ENCODE measurements around the gene SLC39A8.
A peak's percentile ranks its signal among the peaks of the same experiment; 100 is the strongest.

SLC39A8 gene

DNA sequence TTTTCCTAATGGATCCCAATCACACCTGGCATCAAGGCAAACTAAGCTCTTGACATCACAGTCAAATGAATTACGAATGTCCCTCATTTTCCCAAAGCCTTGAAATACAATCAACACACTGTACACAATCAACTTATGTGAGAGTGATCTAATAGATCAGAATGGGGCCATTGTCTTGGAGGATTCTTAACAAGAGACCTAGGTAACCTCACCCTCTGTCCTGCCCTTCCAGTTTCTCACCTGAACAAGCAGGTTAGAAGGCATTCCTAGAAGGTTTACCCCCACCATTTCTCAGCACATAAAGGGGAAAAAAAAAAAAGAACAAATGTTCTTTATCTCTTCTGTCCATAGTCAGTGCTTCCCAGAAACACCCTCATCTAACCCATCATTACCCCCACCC, 6.3 kb downstream of the SLC39A8 start:
- no peak for DNase-seq

DNA sequence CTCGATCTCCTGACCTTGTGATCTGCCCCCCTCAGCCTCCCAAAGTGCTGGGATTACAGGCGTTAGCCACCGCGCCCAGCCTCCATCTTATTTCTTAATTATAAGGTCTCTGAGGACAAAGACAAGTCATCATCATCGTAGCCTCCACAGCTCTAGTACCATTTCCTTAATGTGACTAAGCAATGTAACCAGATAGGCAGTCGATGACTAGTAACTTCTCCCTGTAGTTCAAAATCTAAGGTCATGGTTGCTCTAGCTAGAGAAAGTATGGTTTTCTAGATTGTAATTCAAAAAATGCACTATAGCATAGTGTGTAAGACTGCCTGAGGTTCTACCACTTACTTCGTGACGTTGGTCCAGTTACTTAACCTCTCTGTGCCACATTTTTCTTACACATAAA, 6.9 kb downstream of the SLC39A8 start:
- DNase-seq: no peak

DNA sequence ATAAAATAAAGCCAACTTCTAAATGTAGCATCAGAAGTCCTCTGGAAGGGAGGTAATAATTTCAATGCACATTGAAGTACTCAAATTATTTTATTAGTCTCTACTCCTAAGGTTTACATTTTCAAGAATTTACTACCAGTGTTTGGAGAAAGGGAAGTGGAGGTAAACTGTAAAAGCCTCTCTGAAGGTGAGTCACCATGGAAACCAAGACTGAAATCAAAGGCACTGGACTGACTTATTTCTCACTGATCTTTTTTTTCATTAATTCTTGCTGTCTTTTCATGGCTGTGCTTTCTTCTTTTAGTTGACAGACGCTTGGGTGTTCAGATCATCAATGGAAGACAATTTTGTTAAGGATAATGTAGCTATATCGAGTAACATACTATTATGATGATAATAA, 9.7 kb downstream of the SLC39A8 start:
- DNase-seq: no peak

DNA sequence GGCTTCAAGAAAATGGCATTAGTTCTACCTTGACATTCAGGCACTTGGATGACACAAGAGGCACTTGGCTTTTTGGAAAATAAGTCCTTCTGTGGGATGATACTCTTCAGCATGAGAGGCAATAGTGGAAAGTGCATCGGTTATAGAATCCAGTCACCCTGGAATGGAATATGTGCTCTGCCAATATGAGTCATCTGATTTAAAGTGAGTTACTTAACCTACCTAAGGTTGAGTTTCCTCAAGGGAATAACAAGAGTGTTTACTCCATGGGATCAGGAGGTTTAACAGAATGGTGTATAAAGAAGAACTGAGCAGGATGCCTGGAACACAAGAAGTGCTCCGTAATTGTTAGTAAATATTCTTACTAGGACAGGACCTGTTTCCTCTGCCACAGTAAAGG, 10.7 kb downstream of the SLC39A8 start:
- no peak for DNase-seq

DNA sequence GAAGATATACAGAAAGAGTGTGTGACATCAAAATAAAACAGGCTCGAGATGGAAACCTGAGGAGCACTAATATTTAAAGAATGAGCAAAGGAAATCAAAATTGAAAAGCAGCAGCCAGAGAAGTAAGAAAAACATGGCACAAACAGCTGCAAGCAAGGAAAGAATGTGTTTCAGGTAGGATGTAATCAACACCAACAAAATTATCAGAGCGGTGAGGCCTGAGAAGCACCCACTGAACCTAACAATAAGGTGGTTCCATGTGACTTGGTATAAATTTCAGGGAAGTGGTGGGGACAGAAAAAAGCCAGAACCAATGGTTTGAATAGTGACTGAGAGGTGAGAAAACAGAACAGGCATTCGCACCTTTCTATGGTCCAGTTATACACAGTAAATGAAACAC, 11.5 kb downstream of the SLC39A8 start:
- no peak for DNase-seq

DNA sequence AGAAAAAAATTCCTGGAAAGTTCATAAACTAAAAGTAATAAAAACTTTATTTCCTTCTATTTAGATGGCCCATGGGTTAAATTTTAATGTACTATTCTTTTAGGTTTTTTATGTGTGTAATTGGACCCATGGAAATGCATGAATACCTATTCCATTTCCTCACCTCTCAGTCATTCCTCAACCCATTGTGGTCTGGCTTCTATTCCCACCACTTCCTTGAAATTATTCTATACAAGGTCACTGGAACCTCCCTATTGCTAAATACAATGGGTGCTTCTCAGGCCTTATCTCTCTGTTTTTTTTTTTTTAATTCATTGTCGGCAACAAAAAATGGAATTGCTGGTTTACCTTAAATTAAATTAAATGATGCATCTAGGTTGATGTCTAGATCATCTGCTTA, 17.2 kb downstream of the SLC39A8 start:
- DNase-seq: no peak

DNA sequence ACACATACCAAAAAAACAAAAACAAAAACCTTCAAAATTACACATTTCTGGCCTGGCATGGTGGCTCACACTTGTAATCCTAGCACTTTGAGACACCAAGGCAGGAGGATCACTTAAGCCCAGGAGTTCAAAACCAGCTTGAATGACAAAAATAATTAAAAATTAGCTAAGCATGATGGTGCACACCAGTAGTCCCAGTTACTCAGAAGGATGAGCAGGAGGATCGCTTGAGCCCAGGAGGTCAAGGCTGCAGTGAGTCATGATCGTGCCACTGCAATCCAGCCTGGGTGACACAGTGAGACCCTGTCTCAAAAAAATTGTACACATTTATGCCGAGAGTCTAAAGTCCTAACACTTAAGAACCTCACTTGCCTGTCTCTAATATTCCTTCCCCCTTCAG, 18.3 kb downstream of the SLC39A8 start:
- no peak for DNase-seq

DNA sequence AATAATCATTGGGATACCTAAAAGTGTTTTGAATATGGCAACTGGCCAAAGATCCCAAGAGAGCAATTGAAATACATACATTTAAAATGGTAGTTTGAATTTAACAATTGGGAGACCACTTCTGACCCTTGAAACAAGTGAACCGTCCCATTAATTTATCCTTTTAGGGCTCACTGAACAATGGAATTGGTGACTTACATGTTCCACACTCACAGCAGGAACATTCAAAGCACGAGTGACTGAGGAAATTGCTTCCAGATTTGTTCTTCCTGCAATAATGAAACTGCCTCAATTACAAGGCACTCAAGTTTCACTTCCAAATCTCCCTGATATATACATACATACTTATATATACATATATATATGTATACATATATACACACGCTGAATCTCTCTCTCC, 20.6 kb downstream of the SLC39A8 start:
- peak in 1 of 2 donors; percentile 30 for DNase-seq

DNA sequence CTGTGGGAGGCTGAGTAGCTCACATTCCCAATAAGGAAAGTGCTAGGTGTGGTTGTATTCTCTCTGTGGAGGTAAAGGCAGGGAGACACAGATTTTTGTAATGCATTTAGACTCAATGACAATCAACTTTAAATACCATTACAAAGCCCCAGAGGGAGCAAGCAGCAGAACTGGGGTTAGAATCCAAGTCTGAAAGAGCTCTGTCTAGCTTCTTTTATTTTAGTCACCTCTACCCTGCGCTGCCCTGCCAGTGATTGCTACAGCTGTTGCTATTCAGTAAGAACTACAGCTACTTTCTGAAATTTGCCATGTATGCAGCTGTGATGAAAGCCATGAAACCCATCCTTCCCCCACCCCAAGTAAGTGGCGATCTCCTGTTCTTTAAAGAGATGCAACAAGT, 22.5 kb downstream of the SLC39A8 start:
- DNase-seq: no peak

DNA sequence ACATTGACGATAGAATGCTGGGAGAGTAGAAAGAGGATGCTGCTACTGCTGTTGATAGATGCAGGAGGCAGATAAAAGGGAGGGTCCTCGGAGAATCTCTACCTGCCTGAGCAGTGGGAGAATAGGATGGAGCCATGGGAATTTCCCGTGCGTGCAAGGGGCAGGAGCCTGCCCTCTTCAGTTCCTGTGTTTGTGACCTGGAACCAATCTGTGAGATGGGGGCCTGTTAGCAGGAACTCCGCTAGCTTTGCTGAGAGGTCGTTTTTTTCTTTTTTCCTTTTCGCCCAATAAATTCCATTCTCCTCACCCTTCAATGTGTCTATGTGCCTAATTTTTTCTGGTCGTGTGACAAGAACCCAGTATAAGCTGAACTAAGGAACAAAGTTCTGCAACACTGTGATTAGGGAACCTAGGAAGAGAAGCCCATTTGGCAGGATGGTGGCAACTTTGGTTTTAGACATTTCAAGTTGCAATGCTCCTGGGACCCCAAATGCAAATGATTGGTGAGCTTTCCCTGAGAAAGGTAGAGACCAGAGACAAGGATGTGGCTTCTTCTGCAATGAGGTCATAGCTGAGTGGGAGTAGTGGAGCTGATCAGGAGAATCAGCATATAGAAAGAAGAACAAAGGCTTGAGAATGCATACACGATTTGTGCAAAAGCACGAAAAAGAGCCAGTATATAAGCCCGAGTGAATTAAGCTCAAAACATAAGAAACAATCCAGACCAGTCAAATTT, 23.9 kb downstream of the SLC39A8 start:
- DNase-seq: peak; percentile 17 to 48

DNA sequence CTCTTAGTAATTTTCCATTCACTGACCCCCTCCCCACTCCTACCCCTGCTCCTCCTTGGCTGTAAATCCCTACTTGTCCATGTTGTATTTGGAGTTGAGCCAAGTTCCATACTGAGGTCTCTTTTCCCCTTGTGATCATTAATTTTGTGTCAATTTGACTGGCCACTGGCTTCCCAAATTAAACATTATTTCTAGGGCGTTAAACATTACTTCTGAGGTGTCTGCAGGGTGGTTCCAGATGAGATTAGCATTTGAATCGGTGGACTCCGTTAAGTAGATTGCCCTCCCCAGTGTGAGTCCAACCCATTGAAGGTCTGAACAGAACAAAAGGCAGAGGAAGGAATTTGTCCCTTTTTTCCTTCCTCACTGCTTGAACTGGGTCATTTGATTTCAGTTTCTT, 25.7 kb downstream of the SLC39A8 start:
- no peak for DNase-seq

DNA sequence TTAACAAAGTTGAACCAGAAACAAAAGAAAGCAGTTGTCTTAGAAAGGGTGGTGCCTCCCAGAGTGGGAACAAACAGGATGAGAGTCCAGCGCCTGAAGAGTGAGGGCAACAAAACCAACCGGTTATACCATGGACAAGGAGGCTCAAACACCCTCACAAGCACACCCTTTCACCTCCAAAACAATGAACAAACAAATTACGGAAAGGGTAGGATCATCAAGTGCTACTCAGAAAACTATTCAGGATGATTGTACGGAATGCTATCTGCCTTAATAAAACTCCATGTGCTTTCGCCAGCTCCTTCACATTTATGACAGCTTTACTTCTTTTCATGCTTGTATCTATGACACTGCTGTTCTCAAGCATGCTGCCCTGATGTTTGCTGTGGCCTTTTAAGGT, 26.8 kb downstream of the SLC39A8 start:
- DNase-seq: no peak

DNA sequence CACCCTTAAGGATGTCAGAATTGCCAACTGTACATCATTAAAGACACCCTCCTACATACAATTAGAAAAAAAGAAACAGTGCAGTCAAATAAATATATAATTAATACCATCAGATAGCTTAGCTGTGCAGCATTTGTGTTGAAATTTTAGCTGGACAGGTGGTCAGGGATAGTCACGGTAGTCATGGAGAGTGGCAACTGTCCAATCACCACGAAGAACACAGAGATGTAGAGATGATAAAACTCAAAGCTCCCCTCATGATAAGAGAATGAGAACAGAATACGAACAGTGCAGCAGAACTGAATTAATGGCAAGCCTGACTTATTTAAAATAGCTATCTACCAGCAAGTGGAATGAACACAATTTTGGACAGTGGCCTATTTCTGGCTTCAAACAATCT, 27.2 kb downstream of the SLC39A8 start:
- DNase-seq: no peak

DNA sequence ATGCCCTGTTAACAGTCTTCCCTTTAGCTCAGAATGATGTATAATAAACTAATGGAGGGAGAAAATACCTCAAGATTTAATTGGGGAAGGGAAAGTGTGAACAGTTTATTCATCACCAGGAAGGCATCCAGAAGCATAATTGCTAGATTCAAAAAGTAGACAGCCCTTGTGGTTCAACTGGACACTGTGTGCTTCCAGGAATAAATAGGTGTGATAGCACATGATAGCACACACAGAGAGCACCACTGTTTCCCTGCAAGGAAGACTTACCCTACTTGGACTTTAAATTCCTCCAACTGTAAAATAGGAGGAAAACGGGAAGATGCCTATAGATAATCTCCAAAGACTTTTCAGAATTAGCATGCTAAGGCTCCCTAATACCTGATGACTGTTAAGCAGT, 27.8 kb downstream of the SLC39A8 start:
- DNase-seq: no peak

DNA sequence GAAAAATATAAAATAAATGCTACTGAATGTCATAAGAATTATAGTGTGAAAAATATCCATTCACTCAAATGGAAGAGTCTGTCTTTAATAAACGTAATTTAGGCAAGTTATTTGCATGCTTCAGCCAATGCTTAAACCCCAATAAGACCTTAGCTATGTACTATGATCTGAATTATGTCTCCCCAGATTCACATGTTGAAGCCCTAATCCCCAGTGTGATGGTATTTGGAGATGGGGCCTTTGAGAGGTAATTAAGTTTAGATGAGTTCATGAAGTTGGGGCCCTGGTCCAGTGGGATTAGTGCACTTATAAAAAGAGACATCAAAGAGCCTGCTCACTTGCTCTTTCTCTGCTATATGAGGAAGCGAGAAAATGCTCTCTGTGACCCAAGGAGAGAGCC, 28.7 kb downstream of the SLC39A8 start:
- no peak for DNase-seq

DNA sequence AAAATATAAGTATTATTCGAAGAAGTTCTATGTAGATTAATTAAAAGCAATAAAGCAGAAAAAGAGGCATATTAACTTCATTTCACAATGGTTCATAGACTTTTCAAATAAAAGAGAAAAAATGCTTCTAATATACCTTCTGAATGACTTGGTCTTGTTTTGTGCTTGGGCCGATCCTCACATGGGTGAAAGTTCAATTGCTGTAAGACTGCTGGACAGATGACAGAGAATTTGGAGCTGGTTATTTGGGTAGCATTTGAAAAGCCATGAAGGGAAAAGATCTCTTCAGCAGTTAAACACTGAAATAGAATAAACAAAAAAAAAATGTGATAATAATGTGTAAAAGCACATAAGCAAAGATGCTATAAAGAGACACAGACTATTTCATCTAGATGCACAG, 29.8 kb downstream of the SLC39A8 start:
- DNase-seq: no peak

DNA sequence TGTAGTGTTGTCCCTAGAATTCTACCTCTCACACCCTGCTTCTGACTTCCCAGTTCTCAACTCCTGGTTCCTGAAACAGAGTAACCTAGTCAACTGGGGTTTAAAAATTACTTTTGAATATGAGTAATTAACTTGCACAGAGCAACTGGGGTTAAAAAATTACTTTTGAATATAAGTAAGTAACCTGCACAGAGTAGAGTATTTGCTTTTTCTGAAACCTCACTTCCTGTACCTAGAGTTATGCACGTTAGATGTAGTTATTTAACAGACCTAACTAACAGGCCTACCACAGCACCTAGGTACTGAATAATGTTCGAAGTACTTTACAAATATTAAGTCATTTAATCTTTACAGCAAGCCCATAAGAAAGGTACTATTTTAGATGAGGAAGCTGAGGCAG, 32.9 kb downstream of the SLC39A8 start:
- no peak for DNase-seq

DNA sequence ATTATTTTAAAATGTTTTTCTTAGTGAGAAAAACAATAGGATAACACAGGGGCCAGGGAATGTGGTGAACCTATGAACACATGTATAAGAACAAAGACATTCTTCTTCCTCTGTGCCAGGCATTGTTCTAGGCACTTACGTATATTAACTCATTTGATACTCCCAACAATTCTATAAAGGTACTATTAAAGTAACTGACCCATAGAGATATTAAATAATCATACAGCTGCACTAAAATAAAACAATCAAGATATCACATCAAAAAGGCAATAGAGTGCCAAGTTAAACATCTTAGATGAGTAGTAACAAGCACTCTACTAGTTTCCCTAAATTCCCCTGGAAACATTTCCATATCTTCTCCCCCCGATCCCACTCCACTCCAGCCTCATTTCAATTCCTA, 33.4 kb downstream of the SLC39A8 start:
- DNase-seq: no peak

DNA sequence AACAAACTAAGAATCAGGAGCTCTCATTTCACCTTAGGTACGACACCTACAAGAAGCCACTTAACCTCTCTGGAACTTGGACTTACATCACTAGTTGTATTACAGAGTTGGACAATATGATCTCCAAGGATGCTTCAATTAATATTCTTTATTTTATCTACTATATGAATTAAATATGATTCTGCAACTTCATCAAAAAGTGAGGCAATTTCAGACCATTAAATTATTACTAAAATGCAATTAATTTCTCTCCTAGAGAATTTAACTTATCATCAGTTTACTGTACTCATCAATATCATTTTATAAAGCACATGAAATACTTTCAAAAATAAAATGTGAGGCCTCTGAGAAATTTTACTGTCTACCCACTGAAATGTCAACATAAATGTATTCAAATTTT, 33.9 kb downstream of the SLC39A8 start:
- DNase-seq: no peak

DNA sequence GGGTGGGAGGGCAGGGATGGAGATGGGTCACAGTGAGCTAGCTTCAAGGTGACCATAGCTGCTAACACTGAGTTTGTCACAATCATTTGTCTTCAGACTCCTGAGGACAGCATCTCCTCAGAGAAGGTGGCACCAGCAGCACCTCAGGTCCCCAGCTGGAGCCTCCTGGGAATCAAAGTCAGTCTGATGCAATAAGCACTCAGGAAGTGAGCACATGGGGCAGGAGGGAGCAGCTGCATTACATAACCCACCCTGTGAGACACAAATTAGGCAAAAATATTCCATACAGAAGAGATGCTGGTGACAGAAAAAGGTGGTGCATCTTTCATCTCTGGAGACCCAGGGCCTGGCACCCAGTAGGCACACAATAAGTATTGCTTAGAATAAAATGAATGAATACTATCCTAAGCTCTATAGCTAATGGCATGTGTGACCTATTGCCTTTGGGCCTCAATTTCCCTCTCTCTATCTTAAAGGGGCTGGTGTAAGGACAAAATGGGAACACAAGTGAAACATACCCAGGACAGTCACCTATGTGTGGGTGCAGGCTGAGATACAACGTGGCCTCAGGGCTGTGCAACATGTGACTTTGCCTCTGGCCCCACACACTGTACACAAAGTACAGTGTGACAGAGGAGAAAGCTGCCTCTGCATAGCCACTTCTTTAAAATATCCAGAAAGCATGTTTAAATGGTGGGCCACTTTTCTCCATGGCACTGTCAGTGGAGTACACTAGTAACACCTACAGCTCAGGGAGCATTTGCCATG, 37.1 kb downstream of the SLC39A8 start:
- DNase-seq: peak in 1 of 2 donors; percentile 13

DNA sequence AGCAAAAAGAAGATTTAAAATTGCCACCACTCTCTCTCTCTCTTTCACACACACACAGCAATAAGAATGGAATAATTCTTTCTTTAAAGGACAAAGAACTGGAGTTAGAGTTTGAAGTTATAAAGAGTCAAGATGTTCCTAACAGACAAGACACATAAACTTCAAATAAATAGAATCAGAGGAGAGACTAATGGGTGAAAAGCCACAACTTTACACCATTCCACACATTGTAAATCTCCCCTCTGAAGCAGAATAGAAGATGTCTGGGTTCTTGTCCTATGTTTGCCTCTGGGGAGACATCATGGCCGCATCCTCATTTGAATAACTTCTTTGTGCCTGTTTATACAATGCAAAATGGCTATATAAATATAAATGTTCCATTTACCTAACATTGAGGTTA, 39.6 kb downstream of the SLC39A8 start:
- DNase-seq: no peak

DNA sequence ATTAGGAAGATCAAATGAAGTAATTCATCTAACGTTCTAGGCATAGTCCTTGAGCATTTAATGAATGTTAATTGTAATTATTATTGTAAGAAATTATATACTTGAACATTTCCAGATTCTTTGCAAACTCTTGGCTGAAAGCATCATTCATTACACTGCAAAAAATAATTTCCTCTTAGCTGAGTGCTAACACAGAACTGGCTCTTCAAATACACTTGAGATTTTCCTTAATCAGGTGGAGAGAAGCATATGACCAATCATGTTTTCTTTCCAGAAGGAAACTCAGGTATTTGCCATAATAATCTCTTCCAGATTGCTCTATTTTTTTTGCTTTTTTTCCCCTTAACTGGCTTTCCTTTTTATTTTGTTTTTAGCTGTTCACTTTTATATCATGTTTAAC, 42.5 kb downstream of the SLC39A8 start:
- DNase-seq: no peak

DNA sequence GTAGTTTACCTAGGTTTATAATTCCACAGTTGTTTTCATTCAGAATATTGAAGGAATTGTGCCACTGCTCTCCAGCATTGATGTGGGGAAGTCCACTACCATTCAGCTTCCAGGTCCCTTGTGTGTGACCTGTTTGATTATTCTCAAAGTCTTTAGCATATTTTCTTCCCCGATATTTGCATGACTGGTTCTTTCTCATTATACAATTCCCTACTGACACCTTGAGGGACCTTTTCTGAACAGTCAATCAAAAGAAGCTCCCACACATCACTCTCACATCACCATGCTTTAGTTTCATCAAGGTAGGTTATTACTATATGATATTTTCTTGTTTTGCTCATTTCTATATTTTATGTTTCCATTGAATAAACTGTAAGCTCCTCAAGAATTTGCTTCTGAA, 44.1 kb downstream of the SLC39A8 start:
- no peak for DNase-seq

DNA sequence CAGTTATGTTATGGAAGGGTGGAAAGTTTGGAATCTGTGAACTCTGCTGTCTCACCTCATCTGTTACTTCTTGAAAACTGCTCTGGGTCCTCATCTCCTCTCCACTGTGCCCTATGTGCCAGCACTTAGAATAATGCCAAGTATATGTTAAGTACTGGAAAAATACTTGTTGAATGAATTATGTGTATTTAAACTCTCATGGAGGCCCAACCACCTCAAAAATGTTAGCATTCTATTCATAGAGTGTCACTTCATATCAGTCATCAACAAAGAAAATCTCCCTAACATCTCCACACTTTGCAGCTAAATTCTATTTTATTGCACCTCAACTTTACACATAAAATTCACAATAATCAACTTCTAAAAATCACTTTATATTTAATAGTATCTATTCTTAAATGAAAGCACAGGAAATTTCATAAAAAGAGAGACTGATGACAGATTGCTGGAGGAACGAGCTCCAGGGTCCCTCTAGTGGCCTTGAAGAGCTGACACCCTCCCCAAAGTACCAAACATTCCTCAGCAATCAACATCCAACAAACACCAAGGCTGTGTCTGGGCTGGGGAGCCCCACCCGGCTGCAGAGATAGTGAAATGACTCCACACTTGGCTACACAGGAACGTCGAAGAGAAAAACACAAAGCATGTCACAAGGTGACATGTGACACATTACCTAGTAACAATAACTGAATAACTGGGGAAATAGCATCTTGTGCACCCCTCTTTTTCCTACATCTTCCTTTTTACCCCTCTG, 45.8 kb downstream of the SLC39A8 start:
- peak; percentile 9 to 32 for DNase-seq

Measured in inflammatory macrophage (primary cell).